ENCODE results near the gene L3MBTL4.

- TF ChIP-seq, protein P1, sequence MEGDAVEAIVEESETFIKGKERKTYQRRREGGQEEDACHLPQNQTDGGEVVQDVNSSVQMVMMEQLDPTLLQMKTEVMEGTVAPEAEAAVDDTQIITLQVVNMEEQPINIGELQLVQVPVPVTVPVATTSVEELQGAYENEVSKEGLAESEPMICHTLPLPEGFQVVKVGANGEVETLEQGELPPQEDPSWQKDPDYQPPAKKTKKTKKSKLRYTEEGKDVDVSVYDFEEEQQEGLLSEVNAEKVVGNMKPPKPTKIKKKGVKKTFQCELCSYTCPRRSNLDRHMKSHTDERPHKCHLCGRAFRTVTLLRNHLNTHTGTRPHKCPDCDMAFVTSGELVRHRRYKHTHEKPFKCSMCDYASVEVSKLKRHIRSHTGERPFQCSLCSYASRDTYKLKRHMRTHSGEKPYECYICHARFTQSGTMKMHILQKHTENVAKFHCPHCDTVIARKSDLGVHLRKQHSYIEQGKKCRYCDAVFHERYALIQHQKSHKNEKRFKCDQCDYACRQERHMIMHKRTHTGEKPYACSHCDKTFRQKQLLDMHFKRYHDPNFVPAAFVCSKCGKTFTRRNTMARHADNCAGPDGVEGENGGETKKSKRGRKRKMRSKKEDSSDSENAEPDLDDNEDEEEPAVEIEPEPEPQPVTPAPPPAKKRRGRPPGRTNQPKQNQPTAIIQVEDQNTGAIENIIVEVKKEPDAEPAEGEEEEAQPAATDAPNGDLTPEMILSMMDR (IDR thresholded peaks at IDR 0.05), result no peak
- no peak for TF ChIP-seq POLR2A (IDR thresholded peaks at IDR 0.05)
Measured at GRCh38 chr18:5914951-5915350, 499.8 kb downstream of the L3MBTL4 start.

Data from heart left ventricle (tissue), 13 donors.